HG03354 (cell line): ENCODE measurements around the gene RANBP10.

ENCODE experiments used
- ATAC-seq: cut with Tn5 transposase; IDR thresholded peaks from one replicate; pipeline ENCODE4 v1.9.1; 2021; ENCODE audit warnings: mild to moderate bottlenecking; ENCODE audit not compliant: unreplicated experiment, poor library complexity, severe bottlenecking

RANBP10 gene

GRCh38 chr16:67782567-67783352 is 23.6 kb downstream of the RANBP10 start:
- no peak for ATAC-seq

GRCh38 chr16:67781565-67781921 is 24.8 kb downstream of the RANBP10 start:
- ATAC-seq: no peak

DNA sequence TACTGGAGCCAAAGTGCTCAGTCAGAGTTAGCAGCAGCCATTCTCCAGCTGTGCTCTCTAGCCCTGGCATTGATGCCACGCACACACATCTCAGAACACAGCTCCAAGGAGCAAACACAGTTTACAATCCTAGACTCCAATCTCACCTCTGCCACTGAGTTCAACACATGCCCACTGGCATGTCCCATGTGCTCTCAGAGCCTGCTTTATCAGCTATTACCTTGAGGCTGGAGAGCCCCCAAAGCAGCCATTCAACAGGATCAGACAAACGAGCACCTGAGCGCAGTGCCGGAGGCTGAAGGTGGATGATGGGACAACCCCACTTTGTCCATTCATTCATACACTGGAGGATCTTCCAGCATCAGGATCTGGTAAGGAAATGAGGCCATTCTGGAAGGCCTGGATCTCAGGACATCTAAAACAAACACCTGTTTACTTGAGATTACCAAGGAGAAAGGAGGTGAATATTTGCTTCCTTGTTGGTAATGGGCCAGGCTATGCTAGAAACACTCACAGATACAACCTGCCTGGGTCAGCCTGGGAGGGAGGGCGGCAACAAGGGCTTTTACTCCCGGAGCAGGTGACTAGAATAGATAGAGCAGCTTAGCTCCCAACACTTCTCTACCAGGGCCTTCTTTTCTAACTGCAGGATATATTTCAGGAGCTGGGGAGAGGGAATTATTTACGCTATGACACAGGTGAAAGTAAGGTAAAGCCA is 25.4 kb downstream of the RANBP10 start:
- ATAC-seq: no peak

- ATAC-seq: no peak
Measured at GRCh38 chr16:67779256-67780014, 26.9 kb downstream of the RANBP10 start.

DNA sequence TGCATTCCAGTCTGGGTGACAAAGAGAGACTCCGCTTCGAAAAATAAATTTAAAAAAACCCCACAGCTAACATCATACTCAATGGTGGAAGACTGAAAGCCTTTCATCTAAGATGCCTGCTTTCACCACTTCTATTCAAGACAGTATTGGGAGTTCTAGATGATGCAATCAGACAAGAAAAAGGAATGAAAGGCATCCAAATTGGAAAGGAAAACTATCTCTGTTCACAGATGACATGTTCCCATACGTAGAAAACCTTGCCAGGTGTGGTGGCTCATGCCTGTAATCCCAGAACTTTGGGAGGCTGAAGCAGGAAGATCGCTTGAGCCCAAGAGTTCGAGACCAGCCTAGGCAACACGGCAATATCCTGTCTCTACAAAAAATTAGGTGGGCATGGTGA is 31.1 kb downstream of the RANBP10 start:
- no peak for ATAC-seq

- no peak for ATAC-seq
Measured at GRCh38 chr16:67774457-67774853, 31.9 kb downstream of the RANBP10 start.

DNA sequence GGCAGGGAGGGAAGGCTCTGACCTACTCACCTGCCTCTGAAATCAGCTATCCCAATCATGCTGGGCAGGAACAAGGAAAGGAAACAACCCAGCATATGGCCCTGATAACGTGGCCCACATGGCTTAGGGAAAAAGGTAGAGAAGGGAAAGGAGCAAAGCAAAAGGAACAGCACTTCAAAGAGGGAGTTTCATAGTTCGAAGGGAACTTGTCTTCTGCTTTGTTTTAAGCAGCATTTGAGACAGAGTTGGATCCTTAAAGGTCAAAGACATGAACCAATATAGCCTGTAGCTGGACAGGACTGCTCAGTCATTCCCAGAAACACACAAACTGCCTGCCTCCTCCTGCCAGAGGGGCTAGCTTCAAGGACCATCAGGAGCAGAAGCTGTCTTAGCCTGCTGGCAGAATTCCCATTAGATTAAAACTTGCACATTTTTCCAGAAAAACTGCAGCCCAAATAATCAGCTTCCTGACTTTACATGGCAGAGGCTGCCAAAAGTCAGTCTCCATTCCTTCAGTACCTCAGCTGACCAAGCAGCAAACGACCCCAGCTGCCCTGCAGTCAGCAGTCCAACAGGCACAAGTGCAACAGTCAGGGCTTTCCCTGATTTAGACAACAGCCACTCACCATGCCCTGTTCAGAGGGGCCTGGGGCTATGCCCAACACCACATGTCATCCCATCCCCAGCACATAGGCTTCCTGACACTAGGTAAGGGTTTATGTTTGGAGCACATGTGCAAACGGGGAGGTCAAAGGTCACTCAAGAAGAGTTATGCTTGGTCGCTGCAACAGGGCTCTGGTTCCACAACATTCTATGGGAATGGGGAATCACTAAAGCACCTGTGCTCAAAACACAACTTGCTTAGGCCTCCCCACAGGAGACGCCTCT is 32.5 kb downstream of the RANBP10 start:
- no peak for ATAC-seq

DNA sequence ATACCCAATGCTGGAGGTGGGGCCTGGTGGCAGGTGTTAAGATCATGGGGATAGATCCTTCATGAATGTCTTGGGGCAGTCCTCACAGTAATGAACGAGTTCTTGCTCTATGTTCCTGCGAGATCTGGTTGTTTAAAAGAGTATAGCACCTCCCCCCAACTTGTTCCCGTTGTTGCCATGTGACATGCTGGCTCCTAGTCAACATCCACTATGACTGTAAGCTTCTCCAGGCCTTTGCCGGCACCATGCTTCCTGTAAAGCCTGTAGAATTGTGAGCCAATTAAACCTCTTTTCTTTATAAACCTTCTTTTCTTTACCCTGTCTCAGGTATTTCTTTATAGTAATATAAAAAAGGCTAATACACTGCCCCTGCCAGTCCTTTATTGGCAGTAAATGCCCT is 33.3 kb downstream of the RANBP10 start:
- ATAC-seq: no peak

GRCh38 chr16:67770346-67770991 is 35.9 kb downstream of the RANBP10 start:
- no peak for ATAC-seq

- ATAC-seq: no peak
Measured at GRCh38 chr16:67767953-67768352, 38.4 kb downstream of the RANBP10 start.

DNA sequence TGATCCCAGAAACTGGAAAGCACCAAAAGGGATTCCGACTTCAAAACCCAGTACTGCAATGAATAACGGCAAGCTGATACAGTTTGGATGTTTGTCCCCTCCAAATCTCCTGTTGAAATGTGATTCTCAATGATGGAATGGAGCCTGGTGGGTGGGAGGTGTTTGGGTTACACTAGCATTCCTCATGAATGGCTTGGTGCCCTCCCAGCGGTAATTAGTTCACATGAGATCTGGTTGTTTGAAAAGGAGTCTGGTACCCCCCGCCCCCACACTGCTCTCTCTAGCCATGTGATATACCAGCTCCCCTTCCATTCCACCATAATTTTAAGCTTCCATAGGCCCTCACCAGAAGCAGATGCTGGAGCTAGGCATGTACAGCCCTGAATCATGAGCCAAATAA is 40.1 kb downstream of the RANBP10 start:
- ATAC-seq: no peak

DNA sequence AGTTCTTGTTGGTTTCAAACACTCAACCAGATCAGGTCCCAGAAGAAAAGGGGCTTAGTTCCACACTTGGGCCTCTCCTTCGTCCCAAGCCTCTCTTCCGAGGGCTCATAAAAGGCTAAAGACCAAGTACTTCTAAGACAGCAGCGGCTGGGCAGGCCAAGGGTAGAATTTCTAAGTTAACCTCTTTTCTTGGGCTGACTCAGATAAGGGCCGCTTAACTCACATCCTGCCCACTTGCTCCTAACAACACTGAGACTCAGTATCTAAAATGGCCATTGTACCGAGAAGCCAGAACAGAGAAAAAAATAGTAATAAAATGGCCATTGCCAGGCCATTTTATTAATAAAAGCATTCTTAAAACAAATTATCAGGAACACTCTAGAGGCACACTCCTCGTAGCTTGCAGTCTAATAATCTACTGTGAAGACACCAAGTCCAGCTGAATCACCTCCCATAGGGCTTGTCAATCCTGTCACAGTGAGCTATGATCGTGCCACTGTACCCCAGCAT is 42.1 kb downstream of the RANBP10 start:
- no peak for ATAC-seq

- ATAC-seq: no peak
Measured at GRCh38 chr16:67763066-67763465, 43.3 kb downstream of the RANBP10 start.

DNA sequence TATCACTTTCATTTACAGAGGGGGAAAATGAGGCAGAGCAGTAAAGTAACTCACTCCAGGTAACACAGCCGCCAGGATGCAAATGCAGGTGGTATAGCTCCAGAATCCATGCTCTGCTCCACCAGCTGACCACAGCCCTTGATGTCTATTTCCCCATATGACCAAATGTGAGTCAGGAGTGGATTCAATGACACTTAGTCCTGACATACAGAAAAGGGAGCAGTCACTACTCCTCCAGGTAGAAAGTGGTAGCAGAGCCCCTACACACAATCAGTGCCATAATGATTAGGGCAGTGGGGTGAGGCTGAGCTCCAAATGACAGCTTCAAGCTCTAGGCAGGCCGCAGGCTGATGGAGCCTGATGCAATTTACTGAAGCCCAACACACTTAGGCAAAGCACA is 44.0 kb downstream of the RANBP10 start:
- no peak for ATAC-seq

DNA sequence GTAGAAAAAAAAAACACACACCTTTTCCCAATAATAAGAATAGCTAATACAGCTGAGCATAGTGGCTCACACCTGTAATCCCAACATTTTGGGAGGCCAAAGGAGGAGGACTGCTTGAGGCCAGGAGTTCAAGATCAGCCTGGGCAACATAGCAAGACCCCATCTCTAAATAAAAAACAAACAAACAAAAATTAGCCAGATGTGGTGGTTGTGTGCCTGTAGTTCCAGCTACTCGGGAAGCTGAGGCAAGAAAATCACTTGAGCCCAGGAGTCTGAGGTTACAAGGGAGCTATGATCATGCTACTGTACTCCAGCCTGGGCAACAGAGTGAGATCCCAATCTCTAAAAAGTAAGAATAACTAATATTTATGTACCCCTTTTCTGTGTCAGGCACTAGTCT is 44.4 kb downstream of the RANBP10 start:
- no peak for ATAC-seq

DNA sequence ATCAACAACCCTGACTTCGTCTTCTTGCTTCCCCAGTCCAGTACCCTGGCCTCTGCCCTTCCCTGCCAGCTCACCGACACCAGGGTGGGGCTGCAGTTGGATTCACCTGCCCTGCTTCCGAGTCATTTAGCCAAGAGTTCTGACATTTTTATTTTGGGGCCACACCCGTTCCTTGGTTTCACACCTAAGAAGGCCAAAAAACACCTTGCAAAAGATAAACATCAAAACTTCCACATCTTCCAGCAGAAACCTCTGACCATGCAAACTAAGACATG is 45.5 kb downstream of the RANBP10 start:
- ATAC-seq: no peak

- ATAC-seq: no peak
Measured at GRCh38 chr16:67760206-67760955, 46.0 kb downstream of the RANBP10 start.

DNA sequence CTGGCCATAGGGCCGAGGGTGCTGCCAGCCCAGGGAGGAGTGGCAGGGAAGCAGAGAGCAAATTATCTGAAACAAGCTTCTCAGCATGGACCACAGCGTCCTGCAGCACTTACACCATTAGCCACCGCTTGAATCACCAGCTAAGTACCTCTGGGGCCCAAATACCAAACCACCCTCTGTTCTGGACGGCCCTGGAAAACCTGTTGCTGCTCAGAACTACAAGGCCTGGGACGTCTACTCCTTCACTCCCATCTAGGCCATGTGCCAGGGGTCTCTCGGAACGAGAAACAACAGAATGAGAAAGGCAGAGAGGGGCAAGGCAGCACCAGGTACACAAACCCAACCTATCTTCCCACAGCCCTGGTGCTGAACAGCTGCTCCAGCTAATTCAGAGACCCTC is 47.4 kb downstream of the RANBP10 start:
- no peak for ATAC-seq

GRCh38 chr16:67758006-67758405 is 48.4 kb downstream of the RANBP10 start:
- no peak for ATAC-seq
